Islet of Langerhans (tissue), 1 donor: ENCODE data around the gene ATP1A3.

Source experiments
- FAIRE-seq: peaks from one replicate; lab custom pipeline; 2011; peaks lifted over from hg19 to GRCh38; lab: Jason Lieb, UNC

ATP1A3 gene

GRCh38 chr19:41927497-41928192, 66.4 kb downstream of the ATP1A3 start:
- FAIRE-seq, result no peak

- no peak for FAIRE-seq
Measured at GRCh38 chr19:41926763-41927496, 67.1 kb downstream of the ATP1A3 start.

GRCh38 chr19:41926028-41926762, 67.8 kb downstream of the ATP1A3 start:
- no peak for FAIRE-seq

- FAIRE-seq, result no peak
Measured at GRCh38 chr19:41925208-41926003, 68.6 kb downstream of the ATP1A3 start.

- FAIRE-seq, result no peak
Measured at GRCh38 chr19:41924151-41925145, 69.6 kb downstream of the ATP1A3 start.

- no peak for FAIRE-seq
Measured at GRCh38 chr19:41923045-41923788, 70.8 kb downstream of the ATP1A3 start.

- FAIRE-seq, result no peak
Measured at GRCh38 chr19:41922585-41922984, 71.4 kb downstream of the ATP1A3 start.

GRCh38 chr19:41921577-41922576, 72.2 kb downstream of the ATP1A3 start:
- FAIRE-seq, result no peak

- no peak for FAIRE-seq
Measured at GRCh38 chr19:41920882-41921576, 73.0 kb downstream of the ATP1A3 start.

- FAIRE-seq, result no peak
Measured at GRCh38 chr19:41919948-41920712, 73.9 kb downstream of the ATP1A3 start.

- no peak for FAIRE-seq
Measured at GRCh38 chr19:41918653-41919244, 75.3 kb downstream of the ATP1A3 start.

GRCh38 chr19:41918095-41918494, 75.9 kb downstream of the ATP1A3 start:
- no peak for FAIRE-seq

- no peak for FAIRE-seq
Measured at GRCh38 chr19:41917676-41918075, 76.4 kb downstream of the ATP1A3 start.
